Thyroid gland (tissue), 4 donors: Measurements from ENCODE around the gene BAD.

Source experiments
- CTCF ChIP-seq, 6 experiments: fragments of 200-600 bp in 3 of 6; fragments of 450-650 bp in 3 of 6; sonication (generic) in 3 of 6; IDR thresholded peaks; one replicate each; pipeline ENCODE4 v1.5.1; 2016 to 2019; ENCODE audit warnings: antibody characterized with exemption in 6 of 6, mild to moderate bottlenecking in 2 of 6, inconsistent platforms in 1 of 6, moderate library complexity in 1 of 6
- POLR2A ChIP-seq, 2 donors: fragments of 450-650 bp; IDR thresholded peaks; one replicate each; pipeline ENCODE4 v1.6.1; 2017; ENCODE audit warnings: antibody characterized with exemption in 2 of 2, mild to moderate bottlenecking in 2 of 2, moderate library complexity in 1 of 2

GRCh38 chr11:64296236-64296635 lies 11.8 kb upstream of the BAD start:
- TF ChIP-seq POLR2A (IDR thresholded peaks at IDR 0.05) (no peak), CTCF (IDR thresholded peaks at IDR 0.05) (no peak)
